Measurements from ENCODE around the gene OSGEPL1.
"Not testable (repeated sequence)": the region's sequence is repeated elsewhere in the genome, so short reads cannot be mapped to it uniquely, and the experiment has no call there.

OSGEPL1 gene

GRCh38 chr2:189762551-189763298 is at the start of gene OSGEPL1:
TSS of gene OSGEPL1 (minus strand) at chr2:189762792. CDS start at chr2:189761640, 1,152 bp downstream.
- DNase-seq: peak; percentile 94 to 96

GRCh38 chr2:189803431-189803830 is 40.8 kb upstream of the OSGEPL1 start:
- DNase-seq: no peak

GRCh38 chr2:189802396-189802912 is 39.9 kb upstream of the OSGEPL1 start:
- no peak for DNase-seq

GRCh38 chr2:189799531-189799930 is 36.9 kb upstream of the OSGEPL1 start:
- DNase-seq: peak in 1 of 2 experiments; percentile 32

- no peak for DNase-seq
Observed at GRCh38 chr2:189799030-189799331, 36.4 kb upstream of the OSGEPL1 start.

- peak in 1 of 2 experiments; percentile 34 for DNase-seq
Observed at GRCh38 chr2:189798312-189799029, 35.9 kb upstream of the OSGEPL1 start.

GRCh38 chr2:189797902-189798301 is 35.3 kb upstream of the OSGEPL1 start:
- no peak for DNase-seq

- no peak for DNase-seq
Observed at GRCh38 chr2:189794310-189794709, 31.7 kb upstream of the OSGEPL1 start.

GRCh38 chr2:189791338-189792042 is 28.9 kb upstream of the OSGEPL1 start:
- DNase-seq: no peak

GRCh38 chr2:189783927-189784867 is 21.6 kb upstream of the OSGEPL1 start, which contains the start of the genes ORMDL1 and PMS1:
TSS of gene ORMDL1 (minus strand) at chr2:189784339. CDS start at chr2:189782595, 1,744 bp downstream.
TSS of gene PMS1 (plus strand) at chr2:189784450. CDS start at chr2:189791810, 7,360 bp downstream.
- DNase-seq: peak; percentile 76 to 94

- peak in 1 of 2 experiments; percentile 36 for DNase-seq
Observed at GRCh38 chr2:189783451-189783926, 20.9 kb upstream of the OSGEPL1 start.

- DNase-seq: no peak
Observed at GRCh38 chr2:189782221-189782671, 19.7 kb upstream of the OSGEPL1 start.

GRCh38 chr2:189772212-189772611 is 9.6 kb upstream of the OSGEPL1 start:
- no peak for DNase-seq

- DNase-seq: no peak
Observed at GRCh38 chr2:189770590-189771322, 8.2 kb upstream of the OSGEPL1 start.

GRCh38 chr2:189763908-189764661 is 1.5 kb upstream of the OSGEPL1 start:
- DNase-seq: peak; percentile 56 to 72

GRCh38 chr2:189762229-189762550 is 402 bp downstream of the OSGEPL1 start:
- DNase-seq: no peak

GRCh38 chr2:189760154-189760553 is 2.4 kb downstream of the OSGEPL1 start:
- DNase-seq: not testable (repeated sequence)

GRCh38 chr2:189756311-189756952 is 6.2 kb downstream of the OSGEPL1 start:
- no peak for DNase-seq

- DNase-seq: peak; percentile 0 to 46
Observed at GRCh38 chr2:189751080-189751658, 11.4 kb downstream of the OSGEPL1 start.

Measured in NCI-H524 (cell line).